Bronchial epithelial cell (primary cell): ENCODE data around the gene ABR. TPM values are rescaled to one million over a fixed set of nuclear protein-coding genes. Genes with fewer than 3 reads are reported as not detected.

Experiments
- DNase-seq: peaks from one replicate; pipeline ENCODE4 v3.0.0-alpha.2; 2010; ENCODE audit warnings: low read depth
- FAIRE-seq: peaks from 2 replicates; lab custom pipeline; 2011; peaks lifted over from hg19 to GRCh38; lab: Jason Lieb, UNC
- H3K27me3 ChIP-seq: 2 replicates; pipeline ENCODE4 v1.5.1; 2011; ENCODE audit warnings: low read length; ENCODE audit not compliant: control insufficient read depth, insufficient read depth
- H3K36me3 ChIP-seq: 2 replicates; pipeline ENCODE4 v1.5.1; 2011; ENCODE audit warnings: low read length; ENCODE audit not compliant: control insufficient read depth, insufficient read depth
- H3K4me3 ChIP-seq: 2 replicates; pipeline ENCODE4 v1.5.1; 2011; ENCODE audit warnings: mild to moderate bottlenecking, low read depth, low read length, control low read depth
- total RNA-seq: library from RNA; depleted of rRNA; stranded (reverse); fragments of >200 nt; gene quantifications from 2 replicates; pipeline ENCODE4 v1.2.1, GENCODE V29; 2014
- TF ChIP-seq, protein P1 (sequence below): IDR thresholded peaks from 2 replicates; pipeline ENCODE4 v1.5.1; 2011; ENCODE audit warnings: mild to moderate bottlenecking, moderate library complexity, low read length, control low read depth, inconsistent platforms; ENCODE audit not compliant: insufficient read depth, severe bottlenecking

ABR gene
- total RNA-seq, 1 donor from 2014 or later, result 18.7 TPM

DNA sequence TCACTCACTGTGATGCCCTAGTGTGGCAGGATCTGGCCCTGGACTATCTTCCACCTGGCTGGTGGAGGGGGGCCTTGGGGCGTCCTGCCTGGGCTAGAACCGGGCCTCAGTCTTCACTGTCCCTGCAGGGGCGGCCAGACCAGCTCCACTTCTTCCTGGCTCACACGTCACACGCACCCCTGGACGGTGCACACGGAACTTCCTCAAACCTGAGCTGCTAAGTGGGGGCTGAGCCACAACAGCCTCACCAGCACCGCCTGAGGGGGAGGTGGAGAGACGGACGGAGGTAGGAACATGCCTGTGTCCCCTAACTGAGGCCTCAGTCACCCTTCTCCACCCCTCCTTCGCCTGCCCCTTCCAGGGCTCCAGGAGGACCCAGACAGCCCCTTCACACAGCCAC is 146.3 kb downstream of the ABR start:
- FAIRE-seq, result no peak
- H3K4me3 ChIP-seq, result no peak overlapping the region
- TF ChIP-seq, protein P1, sequence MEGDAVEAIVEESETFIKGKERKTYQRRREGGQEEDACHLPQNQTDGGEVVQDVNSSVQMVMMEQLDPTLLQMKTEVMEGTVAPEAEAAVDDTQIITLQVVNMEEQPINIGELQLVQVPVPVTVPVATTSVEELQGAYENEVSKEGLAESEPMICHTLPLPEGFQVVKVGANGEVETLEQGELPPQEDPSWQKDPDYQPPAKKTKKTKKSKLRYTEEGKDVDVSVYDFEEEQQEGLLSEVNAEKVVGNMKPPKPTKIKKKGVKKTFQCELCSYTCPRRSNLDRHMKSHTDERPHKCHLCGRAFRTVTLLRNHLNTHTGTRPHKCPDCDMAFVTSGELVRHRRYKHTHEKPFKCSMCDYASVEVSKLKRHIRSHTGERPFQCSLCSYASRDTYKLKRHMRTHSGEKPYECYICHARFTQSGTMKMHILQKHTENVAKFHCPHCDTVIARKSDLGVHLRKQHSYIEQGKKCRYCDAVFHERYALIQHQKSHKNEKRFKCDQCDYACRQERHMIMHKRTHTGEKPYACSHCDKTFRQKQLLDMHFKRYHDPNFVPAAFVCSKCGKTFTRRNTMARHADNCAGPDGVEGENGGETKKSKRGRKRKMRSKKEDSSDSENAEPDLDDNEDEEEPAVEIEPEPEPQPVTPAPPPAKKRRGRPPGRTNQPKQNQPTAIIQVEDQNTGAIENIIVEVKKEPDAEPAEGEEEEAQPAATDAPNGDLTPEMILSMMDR, result no peak
- H3K27me3 ChIP-seq, result no peaks in the 10 kb centered on the region
- H3K36me3 ChIP-seq, result peaks cover 8% of the 10 kb centered on the region
- DNase-seq, result peak; percentile 23

DNA sequence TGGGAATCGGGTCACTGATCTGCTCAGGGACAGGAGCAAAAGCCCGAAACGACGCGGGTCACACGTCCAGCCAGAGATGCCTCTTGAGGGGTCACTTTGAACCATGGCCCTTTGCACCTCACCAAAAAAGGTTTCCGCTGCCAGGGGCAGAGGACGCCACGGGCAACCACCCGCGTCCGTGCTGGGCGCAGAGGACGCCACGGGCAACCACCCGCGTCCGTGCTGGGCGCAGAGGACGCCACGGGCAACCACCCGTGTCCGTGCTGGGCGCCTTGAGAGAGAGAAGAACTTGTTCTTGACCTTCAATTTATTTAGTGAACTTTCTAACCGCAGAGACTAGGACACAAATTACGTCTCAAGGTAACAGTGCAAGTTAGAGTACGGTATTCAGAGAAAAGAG is 147.4 kb downstream of the ABR start:
- no peaks in the 10 kb centered on the region for H3K27me3 ChIP-seq
- FAIRE-seq, result no peak
- TF ChIP-seq, protein P1, result no peak
- peaks cover 8% of the 10 kb centered on the region for H3K36me3 ChIP-seq
- H3K4me3 ChIP-seq, result no peak overlapping the region
- DNase-seq, result no peak

GRCh38 chr17:1031711-1032110 is 148.1 kb downstream of the ABR start:
- TF ChIP-seq, protein P1, result no peak
- Histone ChIP-seq H3K36me3 (peaks cover 7% of the 10 kb centered on the region), H3K4me3 (no peak overlapping the region), H3K27me3 (no peaks in the 10 kb centered on the region)
- FAIRE-seq, result no peak
- DNase-seq, result no peak

DNA sequence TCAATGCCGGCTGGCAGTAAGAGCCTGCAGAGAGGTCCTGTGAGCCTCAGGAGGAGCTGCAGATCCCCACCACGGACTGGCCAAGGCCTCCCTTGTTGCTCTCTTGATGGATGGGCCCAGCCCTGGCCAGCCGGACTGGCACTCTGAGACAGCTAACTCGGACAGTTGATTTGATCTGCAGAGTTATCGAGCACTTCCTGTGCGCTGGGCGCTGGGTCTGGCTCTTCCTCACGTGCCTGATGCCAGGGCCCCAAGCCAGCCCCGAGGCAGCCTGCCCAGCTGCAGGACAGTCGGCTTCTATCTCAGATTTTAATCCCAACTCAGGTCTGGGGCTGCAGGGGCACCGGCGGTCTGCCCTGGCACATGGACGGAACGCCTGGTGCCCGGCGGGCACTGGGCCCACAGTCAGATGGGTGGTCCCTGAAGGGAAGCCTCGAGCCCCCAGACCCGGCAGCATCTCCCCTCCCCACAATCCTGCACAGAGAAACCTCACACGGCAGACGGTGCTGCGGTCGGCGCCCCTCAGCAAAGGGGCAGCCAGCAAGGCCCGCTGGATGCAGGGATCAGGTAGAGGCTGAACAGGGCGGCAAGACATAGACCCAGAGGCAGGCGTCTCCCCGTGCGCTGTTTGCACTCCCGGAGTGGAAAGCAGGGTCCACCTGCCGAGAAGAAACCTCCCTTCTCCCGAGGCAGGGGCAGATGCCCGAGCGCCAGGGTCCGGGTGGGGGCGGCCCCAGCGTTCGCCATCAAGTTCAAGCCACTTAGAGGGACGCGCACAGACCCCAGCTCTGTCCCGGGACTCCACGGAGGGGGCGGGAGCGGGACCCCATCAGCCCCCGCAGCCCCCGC is 148.9 kb downstream of the ABR start:
- no peak overlapping the region for H3K4me3 ChIP-seq
- peaks cover 7% of the 10 kb centered on the region for H3K36me3 ChIP-seq
- FAIRE-seq (no peak), DNase-seq (no peak)
- H3K27me3 ChIP-seq, result no peaks in the 10 kb centered on the region
- TF ChIP-seq, protein P1, result no peak

DNA sequence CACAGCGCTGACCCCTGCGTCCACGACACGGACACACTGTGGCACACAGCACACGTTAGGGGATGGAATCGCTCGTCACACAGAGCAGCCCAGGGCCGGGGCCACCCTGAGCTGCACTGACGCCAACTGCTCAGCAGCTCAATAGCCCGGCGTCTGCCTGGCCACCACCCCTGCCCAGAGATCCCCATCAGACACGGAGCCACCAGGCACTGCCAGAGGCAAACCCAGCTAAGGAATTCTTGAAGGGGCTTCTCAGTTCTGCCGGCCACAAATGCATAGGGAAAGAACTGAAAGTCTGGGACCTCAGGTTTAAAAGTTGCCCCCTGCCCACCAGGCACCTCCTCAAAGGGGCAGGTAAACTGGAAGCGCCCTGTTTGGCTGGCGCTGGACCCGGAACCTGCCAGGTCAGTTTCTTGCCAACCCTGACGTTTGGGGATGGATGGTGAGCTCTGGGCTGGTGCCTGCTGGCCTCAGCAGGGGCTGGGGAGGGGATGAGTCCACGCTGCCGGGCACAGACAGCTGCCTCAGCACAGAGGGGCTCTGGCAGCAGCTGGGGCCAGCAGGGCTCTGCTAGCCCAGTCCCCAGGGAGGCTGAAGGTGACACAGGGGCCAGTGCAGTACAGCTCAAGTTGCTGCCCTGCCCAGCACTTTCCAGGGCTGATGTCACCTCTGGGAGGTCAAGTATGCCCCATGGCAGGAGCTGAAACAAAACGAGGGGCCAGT is 149.7 kb downstream of the ABR start:
- TF ChIP-seq, protein P1, result no peak
- FAIRE-seq, result no peak
- DNase-seq, result no peak
- no peaks in the 10 kb centered on the region for H3K27me3 ChIP-seq
- H3K36me3 ChIP-seq, result peaks cover 7% of the 10 kb centered on the region
- no peak overlapping the region for H3K4me3 ChIP-seq
